Spleen (tissue), 13 donors: Measurements from ENCODE around the gene SYT3. TPM values are rescaled to one million over a fixed set of nuclear protein-coding genes. Genes with fewer than 3 reads are reported as not detected.

Source experiments
- DNase-seq: peaks from one replicate; pipeline ENCODE4 v3.0.0-alpha.2; 2020
- H3K27ac ChIP-seq, 8 donors: fragments of 200-600 bp; sonication (generic) in 7 of 8; 1 replicate in 4 of 8; 2 replicates in 4 of 8; pipeline versions ENCODE4 v1.5.0 to v1.8.0; 2016 to 2021; ENCODE audit warnings: inconsistent platforms in 4 of 8, mild to moderate bottlenecking in 4 of 8, moderate library complexity in 1 of 8
- H3K27me3 ChIP-seq, 7 donors: fragments of 200-600 bp; sonication (generic) in 6 of 7; replicated peaks in 1 of 7; 1 replicate in 4 of 7; 2 replicates in 3 of 7; pipeline versions ENCODE4 v1.5.0 to v1.8.0; 2016 to 2021; ENCODE audit warnings: inconsistent platforms in 3 of 7, mild to moderate bottlenecking in 1 of 7
- H3K36me3 ChIP-seq, 6 donors: fragments of 200-600 bp; sonication (generic) in 5 of 6; 1 replicate in 4 of 6; 2 replicates in 2 of 6; pipeline versions ENCODE4 v1.5.0 to v1.8.0; 2016 to 2021; ENCODE audit warnings: inconsistent platforms in 2 of 6
- H3K4me1 ChIP-seq, 6 donors: fragments of 200-600 bp; sonication (generic) in 5 of 6; 1 replicate in 3 of 6; 2 replicates in 3 of 6; pipeline versions ENCODE4 v1.5.0 to v1.8.0; 2016 to 2021; ENCODE audit warnings: inconsistent platforms in 3 of 6
- H3K4me3 ChIP-seq, 8 donors: fragments of 200-600 bp; sonication (generic) in 7 of 8; 1 replicate in 4 of 8; 2 replicates in 4 of 8; pipeline versions ENCODE4 v1.5.0 to v1.8.0; 2016 to 2021; ENCODE audit warnings: inconsistent platforms in 4 of 8, mild to moderate bottlenecking in 4 of 8, moderate library complexity in 2 of 8
- H3K9me3 ChIP-seq, 8 donors: fragments of 200-600 bp; sonication (generic) in 7 of 8; 1 replicate in 4 of 8; 2 replicates in 4 of 8; pipeline versions ENCODE4 v1.5.0 to v1.8.0; 2016 to 2021; ENCODE audit warnings: inconsistent platforms in 4 of 8
- CTCF ChIP-seq, 11 experiments: fragments of 200-600 bp in 7 of 11; fragments of 450-650 bp in 4 of 11; sonication (generic) in 4 of 11; IDR thresholded peaks in 8 of 11; conservative IDR thresholded peaks in 3 of 11; 1 replicate in 7 of 11; 2 replicates in 4 of 11; pipeline versions ENCODE4 v1.4.0 to v1.8.0; 2016 to 2021; ENCODE audit warnings: antibody characterized with exemption in 11 of 11, inconsistent platforms in 4 of 11, mild to moderate bottlenecking in 1 of 11
- POLR2A ChIP-seq, 3 donors: fragments of 450-650 bp; IDR thresholded peaks; one replicate each; pipeline ENCODE4 v1.5.1; 2017; ENCODE audit warnings: antibody characterized with exemption in 3 of 3, mild to moderate bottlenecking in 1 of 3
- POLR2AphosphoS5 ChIP-seq, 3 donors: sonication (generic); formaldehyde crosslinking; IDR thresholded peaks; one replicate each; pipeline ENCODE4 v1.5.1; 2017; ENCODE audit warnings: antibody characterized with exemption in 3 of 3
- WGBS, 5 donors: extraction: QIAGEN DNeasy Blood & Tissue Kit in 3 of 5; methylation state at CpG; one replicate each; pipeline versions ENCODE4 v1.1.5 to v1.1.7; 2013 to 2018; 5-methylcytosine and 5-hydroxymethylcytosine counted together
- intact Hi-C: fragments of 100-400 bp; cut with DNase I; formaldehyde crosslinking; loops from one replicate; pipeline ENCODE4 v1.15.0; 2023; ENCODE audit warnings: low total_unique reads
- long read RNA-seq, 2 donors: transcript quantifications; one replicate each; lab custom pipeline, GENCODE V29; 2026
- polyA plus RNA-seq, 3 donors: library from polyadenylated mRNA; stranded (reverse); fragments of 200-250 nt; gene quantifications; one replicate each; pipeline ENCODE4 v1.2.1, GENCODE V29; 2013
- total RNA-seq, 7 donors: library from RNA; depleted of rRNA in 3 of 7; stranded (reverse); fragments of >200 nt in 3 of 7; fragmentation: NEBNext Ultra II Directional in 4 of 7; extraction: Animal tissue kit (Norgen Biotek cat#: 25700) in 4 of 7; gene quantifications; one replicate each; pipeline versions ENCODE4 v1.1.0 to v1.2.1, GENCODE V29; 2016 to 2021
- donor health status: healthy with polysubstance abuse.
- donor health status: DM: no; HTN: no; CAD: no; lungs with moderate emphysema.
- donor health status: DM: no; HTN: no; CAD: no.
- donor health status: Bipolar disorder and iron deficiency.
- donor health status: healthy.
- donor health status: DM: no; HTN: no; CAD: no.
- donor health status: DM: yes; HTN: yes; CAD: no.

Gene SYT3
- total RNA-seq (under 1 TPM in 3 of 7 donors, not detected in 4; 0.28 to 0.51 (median 0.32) TPM), polyA plus RNA-seq (under 1 TPM; 0.02 to 0.20 (median 0.06) TPM)
- long read RNA-seq, donor 1, result 0 reads
- long read RNA-seq, donor 2, result 0 reads

GRCh38 chr19:50639121-50640112 lies at the start of gene SYT3:
TSS of gene SYT3 (minus strand) at chr19:50639881. CDS start at chr19:50637411, 2,470 bp downstream.
- DNase-seq, result peak; percentile 79
- TF ChIP-seq CTCF (IDR thresholded peaks at IDR 0.05 in 8 of 11, conservative IDR thresholded peaks at IDR 0.05 in 3 of 11), result no peak
- Histone ChIP-seq H3K4me1 (peaks cover 0 to 12% (median 2%) of the 10 kb centered on the region in 6 donors), H3K27ac (no peak within 1 kb of the TSS), H3K9me3 (peaks cover 0 to 21% (median 18%) of the 10 kb centered on the region in 8 donors), H3K27me3 (peaks cover 0 to 99% (median 45%) of the 10 kb centered on the region in 7 donors), H3K4me3 (peak within 1 kb of the TSS in 7 of 8 donors; percentile 1 to 67 (median 21)), H3K36me3 (no peaks in the 10 kb centered on the region)
- 5 to 8% (median 6%) methylated on average over 30 to 75 of the region's 76 CpGs for WGBS, 5 donors
- intact Hi-C loops, result no loop called here

- Histone ChIP-seq H3K4me3 (no peak overlapping the region), H3K4me1 (no peaks in the 10 kb centered on the region), H3K36me3 (no peaks in the 10 kb centered on the region), H3K27ac (no peak overlapping the region), H3K9me3 (no peaks in the 10 kb centered on the region), H3K27me3 (peaks cover 0 to 100% (median 36%) of the 10 kb centered on the region in 7 donors)
- intact Hi-C loops, result no loop called here
- no peak for DNase-seq
- no peak for TF ChIP-seq POLR2AphosphoS5 (IDR thresholded peaks at IDR 0.05)
- TF ChIP-seq POLR2A (IDR thresholded peaks at IDR 0.05), result no peak
- TF ChIP-seq CTCF (IDR thresholded peaks at IDR 0.05 in 8 of 11, conservative IDR thresholded peaks at IDR 0.05 in 3 of 11), result no peak
- WGBS, 5 donors, result 57 to 79% (median 68%) methylated on average over 6 to 19 of the region's 19 CpGs
Observed at GRCh38 chr19:50688766-50689165, 49.1 kb upstream of the SYT3 start.

- Histone ChIP-seq H3K27ac (no peak overlapping the region), H3K4me3 (no peak overlapping the region), H3K27me3 (peaks cover 0 to 100% (median 30%) of the 10 kb centered on the region in 7 donors), H3K4me1 (no peaks in the 10 kb centered on the region), H3K36me3 (no peaks in the 10 kb centered on the region), H3K9me3 (no peaks in the 10 kb centered on the region)
- DNase-seq, result peak; percentile 52
- 20 to 35% (median 25%) methylated on average over 29 to 50 of the region's 50 CpGs for WGBS, 5 donors
- no peak for TF ChIP-seq POLR2A (IDR thresholded peaks at IDR 0.05)
- TF ChIP-seq POLR2AphosphoS5 (IDR thresholded peaks at IDR 0.05), result no peak
- no peak for TF ChIP-seq CTCF (IDR thresholded peaks at IDR 0.05 in 8 of 11, conservative IDR thresholded peaks at IDR 0.05 in 3 of 11)
- intact Hi-C loops, result no loop called here
Observed at GRCh38 chr19:50686310-50687032, 46.8 kb upstream of the SYT3 start.
